ENCODE measurements around the gene FAM120B.
"Not testable (repeated sequence)": the region's sequence is repeated elsewhere in the genome, so short reads cannot be mapped to it uniquely, and the experiment has no call there.

FAM120B gene

GRCh38 chr6:170297576-170298330 is 8.8 kb upstream of the FAM120B start:
- DNase-seq (ENCODE audit: low read depth) = no peak

DNA sequence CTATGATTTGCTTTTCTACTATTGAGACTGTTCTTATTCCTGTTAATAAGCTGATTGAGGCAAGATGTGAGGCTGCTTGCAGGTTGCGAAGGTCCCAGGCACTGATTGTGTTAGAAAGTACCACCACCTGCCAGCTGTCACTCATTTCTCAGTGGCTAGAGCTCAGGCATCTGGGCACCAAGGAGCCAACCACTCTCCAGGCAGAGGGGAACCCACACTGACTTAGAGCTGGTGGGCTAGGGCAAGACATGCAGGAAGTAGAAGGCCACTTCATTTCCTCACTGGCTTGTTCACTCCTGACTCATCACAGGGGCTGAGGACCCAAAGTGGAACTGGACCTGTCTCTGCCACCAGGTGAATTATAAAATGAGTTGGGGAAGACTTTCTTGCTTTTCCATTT is 7.9 kb upstream of the FAM120B start:
- DNase-seq (ENCODE audit: low read depth) = no peak

DNA sequence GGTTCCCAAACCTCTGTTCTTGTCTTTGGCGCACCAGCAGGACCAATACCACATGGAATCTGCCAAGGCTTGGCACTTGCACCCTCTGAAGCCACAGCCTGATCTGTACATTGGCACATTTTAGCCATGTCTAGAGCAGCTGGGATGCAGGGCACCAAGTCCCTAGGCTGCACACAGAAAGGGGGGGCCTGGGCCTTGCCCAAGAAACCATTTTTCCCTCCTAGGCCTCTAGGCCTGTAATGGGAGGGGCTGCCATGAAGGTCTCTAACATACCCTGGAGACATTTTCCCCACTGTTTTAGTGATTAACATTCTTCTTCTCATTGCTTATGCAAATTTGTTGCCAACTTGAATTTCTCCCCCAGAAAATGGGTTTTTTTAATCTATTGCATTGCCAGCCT is 5.4 kb upstream of the FAM120B start:
- no peak for DNase-seq (ENCODE audit: low read depth)

- DNase-seq (ENCODE audit: low read depth) = no peak
These were observed 694 bp upstream of the FAM120B start for GRCh38 chr6:170305805-170306323.

GRCh38 chr6:170307080-170307545 is 555 bp downstream of the FAM120B start:
- DNase-seq (ENCODE audit: low read depth) = no peak

- DNase-seq (ENCODE audit: low read depth) = no peak
These were observed 2.2 kb downstream of the FAM120B start for GRCh38 chr6:170308761-170309160.

- no peak for DNase-seq (ENCODE audit: low read depth)
These were observed 5.1 kb downstream of the FAM120B start for GRCh38 chr6:170311696-170312095.

DNA sequence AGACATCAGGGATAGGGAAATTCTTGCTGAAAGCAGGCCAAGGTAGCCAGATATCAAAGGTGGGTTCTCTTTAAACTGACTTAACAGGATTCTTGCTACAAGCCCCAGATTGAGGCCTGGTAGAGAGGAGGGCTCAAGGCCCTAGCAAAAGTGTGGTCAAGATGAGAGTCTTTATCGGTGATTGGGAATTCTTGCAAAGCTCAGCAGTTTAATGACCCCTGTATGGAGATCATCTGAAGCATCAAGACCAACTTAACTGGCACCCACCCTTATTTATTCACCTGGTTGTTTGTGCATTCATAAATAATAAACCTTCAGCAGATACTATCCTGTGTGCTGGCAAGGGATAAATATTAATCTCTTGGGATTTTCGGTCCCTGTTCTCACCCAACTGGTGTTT is 6.3 kb downstream of the FAM120B start:
- no peak for DNase-seq (ENCODE audit: low read depth)

DNA sequence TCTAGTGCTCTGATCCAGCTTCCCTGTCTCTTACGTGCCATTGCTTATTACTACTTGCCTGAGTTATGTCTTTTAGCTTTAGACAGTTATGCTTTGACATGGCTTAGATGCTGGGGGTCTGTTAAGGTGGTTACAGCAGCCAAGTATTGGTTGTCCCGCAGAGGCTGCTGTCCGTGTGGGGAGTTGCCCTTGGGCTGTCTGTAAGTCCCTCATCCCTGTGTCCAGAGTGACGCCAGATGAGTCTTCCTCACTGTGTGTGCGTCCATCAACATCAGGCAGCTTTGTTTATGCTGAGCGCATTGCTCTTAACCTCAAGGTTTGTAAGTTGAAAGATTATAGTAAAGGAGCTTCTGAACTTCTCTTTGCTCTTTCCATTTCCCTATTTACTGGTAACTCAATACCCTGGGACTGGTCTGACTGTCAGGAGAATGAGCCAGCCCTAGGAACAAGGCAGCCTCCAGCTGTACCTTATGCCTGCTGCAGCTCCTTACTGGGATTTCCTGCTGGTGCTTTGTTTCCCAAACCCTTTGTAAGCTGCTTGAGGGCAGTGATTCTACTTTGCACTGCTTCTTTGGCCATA is 7.2 kb downstream of the FAM120B start:
- no peak for DNase-seq (ENCODE audit: low read depth)

DNA sequence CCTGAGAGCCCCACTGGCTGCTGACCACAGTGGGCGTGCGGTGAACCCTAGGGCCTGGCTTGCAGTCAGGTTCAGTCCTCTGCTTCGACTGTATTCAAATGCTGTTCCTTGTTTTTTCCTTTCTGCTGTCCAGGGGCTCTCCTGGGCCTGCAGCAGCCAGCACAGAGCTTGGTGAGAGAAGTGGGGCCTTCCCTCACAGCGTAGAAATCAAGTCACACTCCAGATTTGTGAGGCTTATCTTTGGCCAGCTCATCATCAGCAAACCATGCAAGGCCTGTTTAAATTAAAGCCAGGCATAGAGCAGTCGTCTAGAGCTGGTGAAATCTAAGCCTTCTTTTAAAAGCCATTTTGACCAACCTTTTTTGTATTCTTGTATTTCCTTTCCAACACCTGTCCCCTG is 8.4 kb downstream of the FAM120B start:
- no peak for DNase-seq (ENCODE audit: low read depth)

DNA sequence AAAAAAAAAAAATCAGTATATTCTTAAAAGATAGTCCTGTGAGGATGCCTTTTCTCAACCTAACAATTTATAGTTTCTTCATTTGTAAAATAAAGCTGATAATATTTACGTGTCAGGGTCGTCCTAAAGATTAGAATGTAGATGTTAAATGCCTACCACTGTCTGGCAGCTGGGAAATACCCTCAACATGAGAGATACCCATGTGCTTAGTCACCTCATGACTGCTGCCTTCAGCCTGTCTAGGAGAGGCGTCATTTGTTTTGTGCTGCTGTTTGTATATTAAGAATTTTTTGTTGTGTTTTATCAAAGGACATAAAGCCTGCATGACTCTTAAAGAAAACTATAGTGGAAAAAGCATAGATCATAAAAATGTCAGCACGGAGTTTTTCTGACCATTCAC is 9.5 kb downstream of the FAM120B start:
- DNase-seq (ENCODE audit: low read depth) = no peak

DNA sequence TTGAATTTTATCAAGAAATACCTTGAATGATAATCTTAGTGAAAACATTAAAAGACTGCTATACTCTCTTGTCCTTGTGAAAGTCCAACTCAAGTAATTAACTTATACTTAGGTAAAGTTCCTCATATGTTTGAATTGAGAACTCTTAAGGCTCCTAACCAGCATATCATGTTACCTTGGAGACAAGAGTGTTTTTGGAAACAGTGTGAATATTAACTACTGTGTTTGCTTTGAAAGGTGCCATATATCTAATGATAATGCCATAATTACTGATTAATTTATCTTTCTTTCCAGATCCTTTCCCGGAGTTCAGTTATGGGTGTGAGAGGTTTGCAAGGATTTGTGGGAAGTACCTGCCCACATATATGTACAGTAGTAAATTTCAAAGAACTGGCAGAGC is 10.5 kb downstream of the FAM120B start:
- no peak for DNase-seq (ENCODE audit: low read depth)

- no peak for DNase-seq (ENCODE audit: low read depth)
These were observed 11.2 kb downstream of the FAM120B start for GRCh38 chr6:170317718-170318117.

- DNase-seq (ENCODE audit: low read depth) = no peak
These were observed 22.8 kb downstream of the FAM120B start for GRCh38 chr6:170329321-170329720.

GRCh38 chr6:170335199-170335598 is 28.6 kb downstream of the FAM120B start:
- not testable (repeated sequence) for DNase-seq (ENCODE audit: low read depth)

- DNase-seq (ENCODE audit: low read depth) = peak; percentile 17
These were observed 38.3 kb downstream of the FAM120B start for GRCh38 chr6:170344631-170345576.

- DNase-seq (ENCODE audit: low read depth) = no peak
These were observed 39.1 kb downstream of the FAM120B start for GRCh38 chr6:170345662-170346061.

DNA sequence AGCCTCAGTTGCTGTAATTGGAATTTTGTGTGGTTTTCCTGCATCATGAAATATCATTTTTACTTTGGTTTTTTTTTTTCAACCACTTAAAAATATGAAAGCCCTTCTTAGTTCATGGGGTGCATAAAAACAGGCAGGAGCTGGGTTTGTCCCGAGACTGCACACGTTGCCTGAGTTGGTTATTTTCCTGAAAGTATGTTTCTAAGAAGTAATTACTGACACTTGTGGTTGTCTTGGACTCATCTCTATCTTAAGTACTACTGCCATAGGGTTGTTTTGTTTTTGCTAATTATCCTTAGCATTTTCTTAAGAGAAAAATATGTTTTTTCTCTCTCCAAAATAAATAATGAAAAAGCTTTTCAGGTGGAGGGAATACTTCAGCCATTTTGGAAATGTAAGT is 40.1 kb downstream of the FAM120B start:
- DNase-seq (ENCODE audit: low read depth) = no peak

GRCh38 chr6:170347091-170347490 is 40.5 kb downstream of the FAM120B start:
- no peak for DNase-seq (ENCODE audit: low read depth)

DNA sequence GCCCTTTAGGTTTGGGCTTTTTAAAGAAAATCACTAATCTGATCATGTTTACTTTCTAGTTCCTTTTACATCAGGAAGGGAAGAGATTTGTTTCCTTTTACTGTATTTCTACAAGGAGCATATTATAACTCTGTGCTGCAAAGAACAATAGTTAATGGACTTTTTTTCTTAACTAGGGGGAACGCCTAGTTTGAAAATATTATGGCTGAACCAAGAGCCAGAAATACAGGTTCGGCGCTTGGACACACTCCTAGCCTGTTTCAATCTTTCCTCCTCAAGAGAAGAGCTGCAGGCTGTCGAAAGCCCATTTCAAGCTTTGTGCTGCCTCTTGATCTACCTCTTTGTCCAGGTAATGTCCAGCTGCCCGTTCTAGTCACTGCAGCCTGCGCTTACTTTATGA is 41.4 kb downstream of the FAM120B start:
- no peak for DNase-seq (ENCODE audit: low read depth)

DNA sequence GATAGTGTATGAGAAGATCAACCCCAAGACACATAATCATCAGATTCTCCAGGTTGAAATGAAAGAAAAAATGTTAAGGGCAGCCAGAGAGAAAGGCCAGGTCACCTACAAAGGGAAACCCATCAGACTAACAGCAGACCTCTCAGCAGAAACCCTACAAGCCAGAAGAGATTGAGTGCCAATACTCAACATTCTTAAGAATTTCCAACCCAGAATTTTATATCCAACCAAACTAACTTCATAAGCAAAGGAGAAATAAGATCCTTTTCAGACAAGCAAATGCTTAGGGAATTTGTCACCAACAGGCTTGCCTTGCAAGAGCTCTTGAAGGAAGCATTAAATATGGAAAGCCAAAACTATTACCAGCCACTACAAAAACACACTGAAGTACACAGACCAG is 44.9 kb downstream of the FAM120B start:
- not testable (repeated sequence) for DNase-seq (ENCODE audit: low read depth)

DNA sequence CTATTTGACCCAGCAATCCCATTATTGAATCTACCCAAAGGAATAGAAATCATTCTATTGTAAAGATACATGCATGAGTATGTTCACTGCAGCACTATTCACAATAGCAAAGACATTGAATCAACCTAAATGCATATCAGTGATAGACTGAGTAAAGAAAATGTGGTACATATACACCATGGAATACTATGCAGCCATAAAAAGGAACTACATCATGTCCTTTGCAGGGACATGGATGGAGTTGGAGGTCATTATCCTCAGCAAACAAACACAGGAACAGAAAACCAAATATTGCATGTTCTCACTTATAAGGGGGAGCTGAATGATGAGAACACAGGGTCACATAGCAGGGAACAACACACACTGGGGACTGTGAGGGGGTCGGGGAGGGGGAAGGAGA is 48.6 kb downstream of the FAM120B start:
- DNase-seq (ENCODE audit: low read depth) = not testable (repeated sequence)

All from fibroblast of the conjunctiva (primary cell).